Measurements from ENCODE around the gene OVAAL.

OVAAL gene

GRCh38 chr1:180558664-180559063 lies at the start of gene OVAAL:
Gene OVAAL (plus strand): TSS chr1:180558964.
- no peak for DNase-seq (ENCODE audit: low read depth)

- DNase-seq (ENCODE audit: low read depth), result no peak
Measured at GRCh38 chr1:180510882-180511281, 47.9 kb upstream of the OVAAL start.

- DNase-seq (ENCODE audit: low read depth), result no peak
Measured at GRCh38 chr1:180513531-180513930, 45.2 kb upstream of the OVAAL start.

GRCh38 chr1:180515364-180515763 lies 43.4 kb upstream of the OVAAL start:
- no peak for DNase-seq (ENCODE audit: low read depth)

- peak; percentile 83 for DNase-seq (ENCODE audit: low read depth)
Measured at GRCh38 chr1:180515857-180516388, 42.8 kb upstream of the OVAAL start.

- DNase-seq (ENCODE audit: low read depth), result no peak
Measured at GRCh38 chr1:180519846-180520245, 38.9 kb upstream of the OVAAL start.

GRCh38 chr1:180521474-180522212 lies 37.1 kb upstream of the OVAAL start:
- no peak for DNase-seq (ENCODE audit: low read depth)

- DNase-seq (ENCODE audit: low read depth), result no peak
Measured at GRCh38 chr1:180522213-180522515, 36.6 kb upstream of the OVAAL start.

- no peak for DNase-seq (ENCODE audit: low read depth)
Measured at GRCh38 chr1:180524160-180524914, 34.4 kb upstream of the OVAAL start.

- DNase-seq (ENCODE audit: low read depth), result no peak
Measured at GRCh38 chr1:180524915-180525714, 33.6 kb upstream of the OVAAL start.

GRCh38 chr1:180525715-180526039 lies 33.1 kb upstream of the OVAAL start:
- no peak for DNase-seq (ENCODE audit: low read depth)

- DNase-seq (ENCODE audit: low read depth), result peak; percentile 69
Measured at GRCh38 chr1:180527101-180527669, 31.6 kb upstream of the OVAAL start.

- no peak for DNase-seq (ENCODE audit: low read depth)
Measured at GRCh38 chr1:180528868-180529470, 29.8 kb upstream of the OVAAL start.

GRCh38 chr1:180530501-180530900 lies 28.3 kb upstream of the OVAAL start:
- DNase-seq (ENCODE audit: low read depth), result peak; percentile 81

GRCh38 chr1:180532854-180533253 lies 25.9 kb upstream of the OVAAL start:
- DNase-seq (ENCODE audit: low read depth), result no peak

- DNase-seq (ENCODE audit: low read depth), result peak; percentile 67
Measured at GRCh38 chr1:180533266-180533987, 25.3 kb upstream of the OVAAL start.

- DNase-seq (ENCODE audit: low read depth), result no peak
Measured at GRCh38 chr1:180534214-180534613, 24.6 kb upstream of the OVAAL start.

- DNase-seq (ENCODE audit: low read depth), result no peak
Measured at GRCh38 chr1:180535418-180535999, 23.3 kb upstream of the OVAAL start.

- no peak for DNase-seq (ENCODE audit: low read depth)
Measured at GRCh38 chr1:180536821-180537372, 21.9 kb upstream of the OVAAL start.

- no peak for DNase-seq (ENCODE audit: low read depth)
Measured at GRCh38 chr1:180539136-180539535, 19.6 kb upstream of the OVAAL start.
